Measurements from ENCODE around the gene CTXN2. TPM values are rescaled to one million over a fixed set of nuclear protein-coding genes. Genes with fewer than 3 reads are reported as not detected.

Gene CTXN2
- total RNA-seq, 1 experiment from 2014 or later = 0.11 TPM

- H2BK15ac ChIP-seq (ENCODE audit: low read depth, low read length) = no peak within 1 kb of the TSS
- no peak within 1 kb of the TSS for H3K9ac ChIP-seq (ENCODE audit: extremely low read depth, insufficient read length, low read length)
- no peak within 1 kb of the TSS for H4K5ac ChIP-seq (ENCODE audit: insufficient read length, low read depth, low read length)
- H4K91ac ChIP-seq (ENCODE audit: insufficient read length, low read depth, low read length) = no peak within 1 kb of the TSS
- H3K23ac ChIP-seq (ENCODE audit: insufficient read length, low read depth, low read length) = no peak within 1 kb of the TSS
- H4K20me1 ChIP-seq (ENCODE audit: control insufficient read depth, insufficient read depth, insufficient read length) = no peaks in the 10 kb centered on the region
- H3K18ac ChIP-seq (ENCODE audit: insufficient read length, low read depth, low read length) = no peak within 1 kb of the TSS
- H3K36me3 Mint-ChIP-seq (ENCODE audit: insufficient read depth in 1 of 3, low read depth in 3 of 3) = no peaks in the 10 kb centered on the region
- no peak within 1 kb of the TSS for H3K4me2 ChIP-seq (ENCODE audit: insufficient read depth, insufficient read length, low read length)
- H3K14ac ChIP-seq (ENCODE audit: insufficient read depth, low read length) = no peak within 1 kb of the TSS
- no peaks in the 10 kb centered on the region for H3K23me2 ChIP-seq (ENCODE audit: insufficient read length, low read depth, low read length, poor library complexity, severe bottlenecking)
- H3K27ac Mint-ChIP-seq = no peak within 1 kb of the TSS
- H2BK12ac ChIP-seq (ENCODE audit: insufficient read length, low read depth, low read length) = no peak within 1 kb of the TSS
- H2AFZ ChIP-seq (ENCODE audit: low read length) = no peak within 1 kb of the TSS
- no CpG with 5 or more reads among the region's 1 CpG for WGBS (ENCODE audit: extremely low coverage, insufficient read length, low lambda C conversion rate)
- H3K56ac ChIP-seq (ENCODE audit: insufficient read length, low read depth, low read length) = no peak within 1 kb of the TSS
- no peak within 1 kb of the TSS for H4K8ac ChIP-seq (replicated peaks; ENCODE audit: insufficient read length, low read depth, low read length)
- H2BK120ac ChIP-seq (ENCODE audit: low read depth, low read length, poor library complexity, severe bottlenecking) = no peak within 1 kb of the TSS
- TF ChIP-seq CTCF (conservative IDR thresholded peaks at IDR 0.05) = no peak
- H3K4me1 ChIP-seq (ENCODE audit: insufficient read depth, low read length) = no peaks in the 10 kb centered on the region
- no peaks in the 10 kb centered on the region for H3K79me1 ChIP-seq (ENCODE audit: insufficient read depth, low read depth, low read length, poor library complexity, severe bottlenecking)
- H3K4me1 Mint-ChIP-seq = peaks cover 16 to 18% of the 10 kb centered on the region in 2 experiments
- no peak within 1 kb of the TSS for H2BK20ac ChIP-seq (ENCODE audit: low read depth, low read length, poor library complexity, severe bottlenecking)
- H3K27me3 ChIP-seq (ENCODE audit: insufficient read depth, low read length) = no peaks in the 10 kb centered on the region
- no peak within 1 kb of the TSS for H2BK5ac ChIP-seq (ENCODE audit: insufficient read length, low read length)
- no peak within 1 kb of the TSS for H3K4ac ChIP-seq (ENCODE audit: low read depth, low read length)
- H3K27ac ChIP-seq (ENCODE audit: insufficient read length, low read depth, low read length) = no peak within 1 kb of the TSS
- no peak within 1 kb of the TSS for H3K4me3 Mint-ChIP-seq
- no peaks in the 10 kb centered on the region for H3K27me3 Mint-ChIP-seq (ENCODE audit: low read depth)
- H3K9me3 ChIP-seq (ENCODE audit: control insufficient read depth, low read depth, low read length) = no peaks in the 10 kb centered on the region
- H3K79me2 ChIP-seq (ENCODE audit: insufficient read depth, low read length) = no peaks in the 10 kb centered on the region
- H2AK5ac ChIP-seq (ENCODE audit: insufficient read length, low read length) = no peak within 1 kb of the TSS
- H3T11ph ChIP-seq (ENCODE audit: low read length) = no peak within 1 kb of the TSS
- DNase-seq = no peak
- H3K9me3 Mint-ChIP-seq = no peaks in the 10 kb centered on the region
Measured at GRCh38 chr15:48205981-48206380, 14.5 kb downstream of the CTXN2 start, which contains the start of gene SLC12A1. TSS of gene SLC12A1 (plus strand) at chr15:48206302. CDS start at chr15:48207720, 1,418 bp downstream.
